Gastrocnemius medialis (tissue), 4 donors: ENCODE results near the gene LRRC39.

Source experiments
- CTCF ChIP-seq, 5 experiments: fragments of 450-650 bp in 3 of 5; fragments of 200-600 bp in 2 of 5; sonication (generic) in 2 of 5; IDR thresholded peaks in 4 of 5; conservative IDR thresholded peaks in 1 of 5; 1 replicate in 4 of 5; 2 replicates in 1 of 5; pipeline ENCODE4 v1.5.1; 2016 to 2019; ENCODE audit warnings: antibody characterized with exemption in 5 of 5, mild to moderate bottlenecking in 3 of 5, moderate library complexity in 3 of 5
- POLR2A ChIP-seq, 2 donors: fragments of 450-650 bp; IDR thresholded peaks; one replicate each; pipeline ENCODE4 v1.6.1; 2017; ENCODE audit warnings: antibody characterized with exemption in 2 of 2, mild to moderate bottlenecking in 2 of 2, moderate library complexity in 2 of 2

GRCh38 chr1:100215101-100215500 lies 37.0 kb upstream of the LRRC39 start:
- TF ChIP-seq POLR2A (IDR thresholded peaks at IDR 0.05) (no peak), CTCF (IDR thresholded peaks at IDR 0.05 in 4 of 5, conservative IDR thresholded peaks at IDR 0.05 in 1 of 5) (no peak)
